K562 (cell line): ENCODE results near the gene RNF212B. TPM values are rescaled to one million over a fixed set of nuclear protein-coding genes. Genes with fewer than 3 reads are reported as not detected.
"Not testable (repeated sequence)": the region's sequence is repeated elsewhere in the genome, so short reads cannot be mapped to it uniquely, and the experiment has no call there.

Experiments used
- ATAC-seq: fragments of 200-7000 bp; cut with Tn5 transposase; 3 replicates; pipeline ENCODE4 v1.9.1; 2020; ENCODE audit warnings: moderate library complexity
- BruUV-seq: library from RNA; stranded (reverse); fragments of 400-500 nt; replicated peaks from 2 replicates; lab custom pipeline; 2021; lab: Mats Ljungman, UMichigan
- CTCF ChIA-PET: fragments of 300-600 bp; formaldehyde crosslinking; extraction: SDS; loops from one replicate; lab custom pipeline; 2021; ENCODE audit warnings: low intra/inter-chr PET ratio; lab: Yijun Ruan, JAX
- POLR2A ChIA-PET: fragments of 300-600, 350-650 bp; sonication (Branson Sonifier 250); formaldehyde crosslinking; extraction: SDS; loops from one replicate; lab custom pipeline; 2021; ENCODE audit warnings: antibody characterized with exemption, inconsistent platforms; lab: Yijun Ruan, JAX
- DNase-seq, 4 experiments: peaks; one replicate each; pipeline versions ENCODE4 v3.0.0 to v3.0.0-alpha.2; 2011 to 2018; ENCODE audit warnings: low spot score in 3 of 4, mixed read lengths in 3 of 4; ENCODE audit errors: extremely low read depth in 1 of 4
- FAIRE-seq: peaks from 2 replicates; lab custom pipeline; 2011; peaks lifted over from hg19 to GRCh38; lab: Jason Lieb, UNC
- H2AFZ ChIP-seq: 2 replicates; pipeline ENCODE4 v1.6.0; 2011; ENCODE audit warnings: low read depth, low read length, control low read depth, inconsistent platforms
- H3K27ac ChIP-seq: fragments of 200-600 bp; 3 replicates; pipeline ENCODE4 v1.8.0; 2011; ENCODE audit warnings: low read depth, mild to moderate bottlenecking, control low read depth, inconsistent platforms, low read length, moderate library complexity, mixed read lengths; ENCODE audit errors: extremely low read depth
- H3K27me3 ChIP-seq, 2 experiments: fragments of 300-600 bp in 1 of 2; 2 replicates in 1 of 2; 3 replicates in 1 of 2; pipeline versions ENCODE4 v1.6.0 to v1.8.0; 2011; ENCODE audit warnings: inconsistent platforms in 2 of 2, low read length in 2 of 2, mild to moderate bottlenecking in 1 of 2, mixed read lengths in 1 of 2, moderate library complexity in 1 of 2; ENCODE audit not compliant: control insufficient read depth in 2 of 2, insufficient read depth in 2 of 2
- H3K36me3 ChIP-seq: fragments of 300-600 bp; 3 replicates; pipeline ENCODE4 v1.8.0; 2011; ENCODE audit warnings: mild to moderate bottlenecking, low read length, inconsistent platforms; ENCODE audit not compliant: control insufficient read depth, insufficient read depth
- H3K4me1 ChIP-seq, 2 experiments: fragments of 200-600 bp in 1 of 2; replicated peaks in 1 of 2; 2 replicates in 1 of 2; 3 replicates in 1 of 2; pipeline versions ENCODE4 v1.5.1 to v1.8.0; 2011; ENCODE audit warnings: inconsistent platforms in 2 of 2, low read length in 2 of 2, mild to moderate bottlenecking in 1 of 2, mixed read lengths in 1 of 2, moderate library complexity in 1 of 2; ENCODE audit not compliant: control insufficient read depth in 2 of 2, insufficient read depth in 2 of 2
- H3K4me2 ChIP-seq: 2 replicates; pipeline ENCODE4 v1.6.1; 2011; ENCODE audit warnings: low read length, control low read depth, inconsistent platforms, mixed read lengths; ENCODE audit not compliant: insufficient read depth
- H3K4me3 ChIP-seq: fragments of 200-600 bp; sonication (generic), shearing (Covaris generic); 2 replicates; pipeline ENCODE4 v1.5.1; 2016; ENCODE audit warnings: control low read depth, inconsistent platforms
- H3K79me2 ChIP-seq: fragments of 200-600 bp; 3 replicates; pipeline ENCODE4 v1.8.0; 2011; ENCODE audit warnings: low read length, inconsistent platforms; ENCODE audit not compliant: control insufficient read depth, insufficient read depth
- H3K9ac ChIP-seq, 2 experiments: 2 replicates each; pipeline versions ENCODE4 v1.6.0 to v1.6.1; 2011; ENCODE audit warnings: low read depth in 2 of 2, low read length in 2 of 2, control low read depth in 1 of 2, inconsistent platforms in 1 of 2, mild to moderate bottlenecking in 1 of 2, mixed read lengths in 1 of 2; ENCODE audit not compliant: insufficient read depth in 1 of 2
- H3K9me1 ChIP-seq: one replicate; pipeline ENCODE4 v1.6.0; 2011; ENCODE audit warnings: inconsistent platforms, mild to moderate bottlenecking, low read length, moderate library complexity; ENCODE audit not compliant: control insufficient read depth, insufficient read depth
- H3K9me3 ChIP-seq: replicated peaks from 2 replicates; pipeline ENCODE4 v1.5.1; 2011; ENCODE audit warnings: low read depth, low read length, inconsistent platforms; ENCODE audit not compliant: control insufficient read depth, insufficient read depth
- H4K20me1 ChIP-seq: replicated peaks from 2 replicates; pipeline ENCODE4 v1.6.1; 2011; ENCODE audit warnings: low read length, inconsistent platforms, mixed read lengths; ENCODE audit not compliant: control insufficient read depth, insufficient read depth
- CBX3 ChIP-seq, 2 experiments: IDR thresholded peaks; 1 replicate in 1 of 2; 2 replicates in 1 of 2; pipeline ENCODE4 v1.6.1; 2012; ENCODE audit warnings: inconsistent platforms in 2 of 2, low read length in 2 of 2, borderline replicate concordance in 1 of 2, control low read depth in 1 of 2
- EGR1 ChIP-seq: fragments of 450-650 bp; conservative IDR thresholded peaks from 2 replicates; pipeline ENCODE4 v1.6.1; 2017; ENCODE audit warnings: mild to moderate bottlenecking
- GABPB2 ChIP-seq: fragments of 250-450 bp; sonication (Bioruptor Pico); conservative IDR thresholded peaks from 2 replicates; pipeline ENCODE4 v1.5.1; 2021; ENCODE audit warnings: mild to moderate bottlenecking
- ZNF561 ChIP-seq: fragments of 450-650 bp; formaldehyde crosslinking; conservative IDR thresholded peaks from 2 replicates; pipeline ENCODE4 v1.4.0; 2020; ENCODE audit warnings: mild to moderate bottlenecking, moderate library complexity
- WGBS: fragments of 100-300 bp; shearing (Covaris generic); methylation state at CpG from one replicate; pipeline ENCODE4 v1.1.6; 2016; ENCODE audit warnings: low coverage, mixed read lengths; ENCODE audit not compliant: insufficient coverage; ENCODE audit errors: missing lambda C conversion rate; 5-methylcytosine and 5-hydroxymethylcytosine counted together
- in situ Hi-C: fragments of 300-500 bp; cut with MboI; formaldehyde crosslinking; loops from 4 replicates; pipeline ENCODE4 v1.15.0; 2018; ENCODE audit warnings: inconsistent platforms, mixed read lengths
- intact Hi-C: fragments of 100-400 bp; cut with micrococcal nuclease; formaldehyde crosslinking; loops from 2 replicates; pipeline ENCODE4 v1.14.2; 2022
- polyA plus RNA-seq, 8 experiments: library from polyadenylated mRNA; depleted of rRNA in 4 of 8; stranded (reverse) in 5 of 8; unstranded in 3 of 8; fragments of >200 nt; fragmentation: Nextera tagmentation in 2 of 8; fragmentation: Illumina TruSeq in 1 of 8; extraction: Ambion mirVana in 2 of 8; extraction: Trizol in 1 of 8; gene quantifications; 2 replicates each; pipeline versions ENCODE4 v1.2.1 to v1.2.3, GENCODE V29; 2011 to 2014; ENCODE audit warnings: inconsistent platforms in 1 of 8, missing spikeins in 1 of 8
- total RNA-seq, 7 experiments: library from RNA; depleted of rRNA in 6 of 7; stranded (reverse); fragments of >200 nt in 6 of 7; fragmentation: Illumina TruSeq in 2 of 7; extraction: Trizol in 2 of 7; gene quantifications; 2 replicates each; pipeline versions ENCODE4 v1.2.1 to v1.2.3, GENCODE V29; 2011 to 2021; ENCODE audit warnings: low replicate concordance in 1 of 7
- TF ChIP-seq, protein P1 (sequence below): fragments of 450-650 bp; IDR thresholded peaks from 2 replicates; pipeline ENCODE4 v1.6.1; 2018; ENCODE audit warnings: mild to moderate bottlenecking, low read depth; ENCODE audit not compliant: partially characterized antibody

RNF212B gene
- total and polyA plus RNA-seq, 9 of the 15 experiments (the other 6 are each of a cell fraction or from before 2014, with no cell fraction given) = 0.15 to 0.43 (median 0.27) TPM; not detected in 3

DNA sequence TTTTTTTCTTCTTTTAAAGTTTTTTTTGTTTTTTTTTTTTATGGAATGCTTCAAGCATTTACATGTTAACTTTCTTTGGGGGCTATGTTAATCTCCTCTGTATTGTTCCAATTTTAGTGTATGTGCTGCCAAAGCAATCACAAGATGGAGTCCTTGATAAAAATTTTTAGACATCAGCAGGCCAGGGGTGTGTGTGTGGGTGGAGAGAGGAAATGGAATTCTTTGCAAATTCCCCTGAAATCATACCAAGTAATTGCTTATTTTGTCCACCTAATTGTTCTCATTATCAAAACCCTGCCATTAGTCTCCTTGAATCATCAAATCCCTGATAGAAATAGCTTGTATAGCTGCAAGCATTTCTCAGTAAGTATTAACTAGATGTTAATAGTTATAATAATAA lies 21.7 kb downstream of the RNF212B start:
- no peak for FAIRE-seq
- no peaks in the 10 kb centered on the region for H3K27me3 ChIP-seq
- no peaks in the 10 kb centered on the region for H3K36me3 ChIP-seq
- peaks cover 0 to 7% of the 10 kb centered on the region in 2 experiments; a peak in 2 of 5 replicates for H3K4me1 ChIP-seq
- no peaks in the 10 kb centered on the region for H4K20me1 ChIP-seq
- H3K9ac ChIP-seq = no peak overlapping the region
- H3K9me1 ChIP-seq = no peaks in the 10 kb centered on the region
- in situ Hi-C loops (no loop called here), intact Hi-C loops (no loop called here)
- no peak overlapping the region for H3K4me2 ChIP-seq
- no TSS peak for BruUV-seq
- POLR2A ChIA-PET = interaction anchor here (0.6 to 1.4 kb wide), 4 partner anchors 15 to 33 kb away, joined by 3 to 4 read pairs (median 4); no protein-coding TSS in a partner anchor
- H3K4me3 ChIP-seq = no peak overlapping the region
- no peak overlapping the region for H2AFZ ChIP-seq
- ATAC-seq = no peak
- DNase-seq = no peak
- H3K79me2 ChIP-seq = no peaks in the 10 kb centered on the region
- no peak overlapping the region for H3K27ac ChIP-seq
- TF ChIP-seq EGR1 (peak; percentile 44; the same call in 1 of the 2 replicates), GABPB2 (no peak)
- TF ChIP-seq, all 486 proteins: peak for 1
- no peaks in the 10 kb centered on the region for H3K9me3 ChIP-seq
- CTCF ChIA-PET = no interaction called here

DNA sequence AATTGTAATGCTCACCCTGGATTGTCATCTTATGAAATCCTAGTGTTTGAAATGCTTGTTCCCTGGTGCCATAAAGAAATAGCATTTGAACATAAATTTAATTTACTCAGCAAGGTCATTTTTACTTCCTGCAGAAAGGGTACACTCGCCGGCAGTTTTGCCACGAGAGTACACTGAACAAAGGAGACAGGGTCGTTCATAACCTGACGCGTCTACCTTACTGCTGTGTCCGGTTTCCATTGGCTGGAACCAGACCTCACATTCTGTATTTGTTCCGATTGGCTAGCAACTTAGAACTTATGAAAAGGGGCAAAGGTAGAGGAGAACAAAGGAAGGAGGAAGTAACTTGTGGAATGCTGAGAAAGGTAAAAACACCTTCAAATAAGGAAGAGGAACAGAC lies 23.1 kb downstream of the RNF212B start:
- H3K27ac ChIP-seq, DNase-seq, H3K9ac ChIP-seq, H3K4me1 ChIP-seq, ATAC-seq, H3K9me1 ChIP-seq, FAIRE-seq, CTCF ChIA-PET, H3K9me3 ChIP-seq, H4K20me1 ChIP-seq, H3K4me2 ChIP-seq, H3K27me3 ChIP-seq, H3K36me3 ChIP-seq, H3K4me3 ChIP-seq, H3K79me2 ChIP-seq, BruUV-seq: not testable (repeated sequence)
- 0 out of 2 replicates have a peak, but pooled peaks have one; percentile 24 for TF ChIP-seq ZNF561
- TF ChIP-seq, protein P1, sequence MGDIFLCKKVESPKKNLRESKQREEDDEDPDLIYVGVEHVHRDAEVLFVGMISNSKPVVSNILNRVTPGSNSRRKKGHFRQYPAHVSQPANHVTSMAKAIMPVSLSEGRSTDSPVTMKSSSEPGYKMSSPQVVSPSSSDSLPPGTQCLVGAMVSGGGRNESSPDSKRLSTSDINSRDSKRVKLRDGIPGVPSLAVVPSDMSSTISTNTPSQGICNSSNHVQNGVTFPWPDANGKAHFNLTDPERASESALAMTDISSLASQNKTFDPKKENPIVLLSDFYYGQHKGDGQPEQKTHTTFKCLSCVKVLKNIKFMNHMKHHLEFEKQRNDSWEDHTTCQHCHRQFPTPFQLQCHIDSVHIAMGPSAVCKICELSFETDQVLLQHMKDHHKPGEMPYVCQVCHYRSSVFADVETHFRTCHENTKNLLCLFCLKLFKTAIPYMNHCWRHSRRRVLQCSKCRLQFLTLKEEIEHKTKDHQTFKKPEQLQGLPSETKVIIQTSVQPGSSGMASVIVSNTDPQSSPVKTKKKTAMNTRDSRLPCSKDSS = peak; percentile 75
- peak in 1 of 2 experiments; percentile 43; a peak in 1 of 3 replicates for TF ChIP-seq CBX3 (IDR thresholded peaks at IDR 0.05; ENCODE audit: borderline replicate concordance in 1 of 2, low read length in 2 of 2)
- POLR2A ChIA-PET = interaction anchor here (0.7 to 1.4 kb wide), 3 partner anchors 16 to 60 kb away, joined by 4 to 5 read pairs (median 4); partner anchors contain the start of gene PABPN1
- intact Hi-C loops (loop anchor here (10.0 kb wide), 1 partner anchor 486 kb away; no protein-coding TSS in a partner anchor), in situ Hi-C loops (loop anchor here (10.0 kb wide), 2 partner anchors 124 to 304 kb away; partner anchors contain the start of gene AP1G2)
- WGBS = 65% methylated on average over 8 of the region's 8 CpGs
- 0 out of 2 replicates have a peak overlapping the region, but pooled peaks have one; percentile 43 for H2AFZ ChIP-seq
